Neural cell (in vitro differentiated cells): ENCODE measurements around the gene TWNK.

ENCODE experiments used
- EP300 ChIP-seq: fragments of 450-650 bp; conservative IDR thresholded peaks from 2 replicates; pipeline ENCODE4 v1.6.1; 2014; ENCODE audit warnings: antibody characterized with exemption, mild to moderate bottlenecking, moderate library complexity; ENCODE audit not compliant: poor library complexity, severe bottlenecking
- EZH2 ChIP-seq: fragments of 200-600, 300-800 bp; shearing (Covaris generic), sonication (generic); IDR thresholded peaks from 2 replicates; pipeline ENCODE4 v1.6.1; 2014; ENCODE audit warnings: antibody characterized with exemption, low read length, borderline replicate concordance, mild to moderate bottlenecking; ENCODE audit not compliant: insufficient read depth, poor library complexity, severe bottlenecking
- MXI1 ChIP-seq: fragments of 450-650 bp; conservative IDR thresholded peaks from 2 replicates; pipeline ENCODE4 v1.6.1; 2014; ENCODE audit warnings: antibody characterized with exemption, mild to moderate bottlenecking; ENCODE audit not compliant: poor library complexity, severe bottlenecking
- POLR2AphosphoS5 ChIP-seq: IDR thresholded peaks from 2 replicates; pipeline ENCODE4 v1.6.1; 2012
- RAD21 ChIP-seq: fragments of 450-650 bp; conservative IDR thresholded peaks from 2 replicates; pipeline ENCODE4 v1.6.1; 2014; ENCODE audit warnings: antibody characterized with exemption, mild to moderate bottlenecking, moderate library complexity
- REST ChIP-seq: IDR thresholded peaks from 2 replicates; pipeline ENCODE4 v1.6.1; 2012; ENCODE audit warnings: borderline replicate concordance
- SMC3 ChIP-seq: fragments of 450-650 bp; conservative IDR thresholded peaks from 2 replicates; pipeline ENCODE4 v1.6.1; 2014; ENCODE audit warnings: antibody characterized with exemption, mild to moderate bottlenecking, moderate library complexity; ENCODE audit not compliant: poor library complexity
- TF ChIP-seq, protein P1 (sequence below): fragments of 450-650 bp; IDR thresholded peaks from 2 replicates; pipeline ENCODE4 v1.5.1; 2014; ENCODE audit warnings: antibody characterized with exemption, mild to moderate bottlenecking, moderate library complexity; ENCODE audit not compliant: poor library complexity, severe bottlenecking

GRCh38 chr10:100985336-100985735, 2.0 kb upstream of the TWNK start:
- no peak for TF ChIP-seq POLR2AphosphoS5
- TF ChIP-seq EP300: no peak
- no peak for TF ChIP-seq RAD21
- TF ChIP-seq, protein P1, sequence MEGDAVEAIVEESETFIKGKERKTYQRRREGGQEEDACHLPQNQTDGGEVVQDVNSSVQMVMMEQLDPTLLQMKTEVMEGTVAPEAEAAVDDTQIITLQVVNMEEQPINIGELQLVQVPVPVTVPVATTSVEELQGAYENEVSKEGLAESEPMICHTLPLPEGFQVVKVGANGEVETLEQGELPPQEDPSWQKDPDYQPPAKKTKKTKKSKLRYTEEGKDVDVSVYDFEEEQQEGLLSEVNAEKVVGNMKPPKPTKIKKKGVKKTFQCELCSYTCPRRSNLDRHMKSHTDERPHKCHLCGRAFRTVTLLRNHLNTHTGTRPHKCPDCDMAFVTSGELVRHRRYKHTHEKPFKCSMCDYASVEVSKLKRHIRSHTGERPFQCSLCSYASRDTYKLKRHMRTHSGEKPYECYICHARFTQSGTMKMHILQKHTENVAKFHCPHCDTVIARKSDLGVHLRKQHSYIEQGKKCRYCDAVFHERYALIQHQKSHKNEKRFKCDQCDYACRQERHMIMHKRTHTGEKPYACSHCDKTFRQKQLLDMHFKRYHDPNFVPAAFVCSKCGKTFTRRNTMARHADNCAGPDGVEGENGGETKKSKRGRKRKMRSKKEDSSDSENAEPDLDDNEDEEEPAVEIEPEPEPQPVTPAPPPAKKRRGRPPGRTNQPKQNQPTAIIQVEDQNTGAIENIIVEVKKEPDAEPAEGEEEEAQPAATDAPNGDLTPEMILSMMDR: no peak
- no peak for TF ChIP-seq REST
- TF ChIP-seq EZH2: no peak
- no peak for TF ChIP-seq SMC3
- no peak for TF ChIP-seq MXI1
